Measurements from ENCODE around the gene SHKBP1. TPM values are rescaled to one million over a fixed set of nuclear protein-coding genes. Genes with fewer than 3 reads are reported as not detected.

Gene SHKBP1
- total and polyA plus RNA-seq, 3 experiments from 2014 or later: 103 to 159 (median 104) TPM

DNA sequence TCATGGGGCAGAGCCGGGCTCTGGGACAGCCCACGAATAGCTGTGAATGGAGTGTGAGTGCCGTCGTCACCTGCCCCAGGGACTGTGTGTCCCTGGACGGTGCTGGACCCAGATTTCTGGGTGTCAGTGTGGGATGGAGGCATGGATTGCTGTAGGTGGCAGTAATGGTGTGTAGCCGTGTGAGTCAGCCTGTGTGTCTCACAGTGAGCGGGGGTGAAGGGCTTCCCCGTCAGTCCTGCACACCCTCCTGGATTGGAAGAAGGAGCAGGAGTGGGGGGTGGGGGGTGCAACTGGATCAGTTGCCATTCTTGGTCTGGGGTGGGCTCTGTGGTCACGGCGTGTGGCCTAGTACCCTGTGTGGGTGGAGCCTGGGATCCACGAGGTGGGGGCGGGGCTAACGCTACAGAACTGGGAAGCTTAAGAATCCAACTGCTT is 18.0 kb downstream of the SHKBP1 start:
- ChIA-PET POLR2A (interaction anchor here (0.7 to 1.1 kb wide), 2 partner anchors 15 to 129 kb away, joined by 5 read pairs; partner anchors contain the start of gene BLVRB), CTCF (interaction anchor here (1.8 to 3.4 kb wide), 2 partner anchors 8 to 40 kb away, joined by 4 to 14 read pairs; no protein-coding TSS in a partner anchor)
- peaks cover 23 to 24% of the 10 kb centered on the region in 2 donors for H3K27me3 Mint-ChIP-seq
- Histone ChIP-seq H3K9me3 (ENCODE audit: low read length) (no peaks in the 10 kb centered on the region), H3K4me3 (ENCODE audit: low read length) (no peak overlapping the region), H3K27ac (ENCODE audit: low read depth, low read length) (no peak overlapping the region), H3K36me3 (ENCODE audit: insufficient read depth, low read length) (no peaks in the 10 kb centered on the region), H3K27me3 (ENCODE audit: insufficient read depth, low read length, poor library complexity, severe bottlenecking) (peaks cover 24% of the 10 kb centered on the region), H3K4me1 (ENCODE audit: insufficient read depth, low read length) (peaks cover 25% of the 10 kb centered on the region)
- H3K27ac Mint-ChIP-seq: peak overlapping the region in 4 of 8 donors; percentile 42 to 61 (median 54)
- H3K9me3 Mint-ChIP-seq: no peaks in the 10 kb centered on the region
- DNase-seq: peak in 1 of 5 donors; percentile 39
- H3K4me1 Mint-ChIP-seq: peaks cover 27 to 32% (median 30%) of the 10 kb centered on the region in 3 donors
- peak overlapping the region in 1 of 7 donors; percentile 59 for H3K4me3 Mint-ChIP-seq
- H3K36me3 Mint-ChIP-seq: peaks cover 0 to 15% (median 0%) of the 10 kb centered on the region in 3 donors

DNA sequence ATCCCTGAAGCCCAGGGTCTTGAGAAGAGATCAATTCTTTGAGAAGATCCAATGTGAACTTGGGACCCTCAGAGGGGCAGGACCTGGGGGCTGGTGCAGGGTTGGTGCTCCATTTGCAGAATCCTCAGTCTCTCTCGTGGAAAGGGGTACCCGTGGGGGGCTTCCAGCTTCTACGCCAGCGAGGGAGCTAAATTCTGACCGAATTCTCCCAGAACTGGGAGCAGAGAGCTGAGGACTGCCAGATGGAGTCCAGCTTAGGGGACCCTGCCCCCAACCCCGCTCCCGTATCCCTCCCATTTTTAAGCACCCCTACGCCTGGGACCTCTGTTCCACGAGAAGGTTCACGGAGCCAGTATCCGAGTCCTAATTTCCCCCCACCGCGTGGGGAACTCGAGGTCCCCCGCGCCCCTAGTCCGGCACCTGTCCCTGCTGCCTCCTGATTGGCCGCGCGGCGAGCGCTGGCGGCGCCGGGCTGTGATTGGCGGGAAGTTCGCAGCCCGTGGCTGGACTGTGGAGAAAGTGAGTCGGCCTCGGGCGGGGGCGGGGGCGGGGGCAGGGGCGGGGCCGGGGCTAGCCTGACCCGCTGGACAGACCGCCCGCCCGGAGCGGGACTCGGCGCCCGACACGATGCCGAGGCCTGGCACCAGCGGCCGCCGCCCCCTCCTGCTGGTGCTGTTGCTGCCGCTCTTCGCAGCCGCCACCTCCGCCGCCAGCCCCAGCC is 20.1 kb downstream of the SHKBP1 start:
- Histone ChIP-seq H3K27me3 (ENCODE audit: insufficient read depth, low read length, poor library complexity, severe bottlenecking) (peaks cover 40% of the 10 kb centered on the region), H3K4me3 (ENCODE audit: low read length) (no peak overlapping the region), H3K36me3 (ENCODE audit: insufficient read depth, low read length) (no peaks in the 10 kb centered on the region), H3K9me3 (ENCODE audit: low read length) (no peaks in the 10 kb centered on the region), H3K4me1 (ENCODE audit: insufficient read depth, low read length) (peaks cover 42% of the 10 kb centered on the region), H3K27ac (ENCODE audit: low read depth, low read length) (peak overlapping the region; percentile 51)
- H3K27me3 Mint-ChIP-seq: peaks cover 32 to 35% of the 10 kb centered on the region in 2 donors
- peaks cover 0 to 2% (median 0%) of the 10 kb centered on the region in 3 donors for H3K36me3 Mint-ChIP-seq
- ChIA-PET POLR2A (no interaction called here), CTCF (interaction anchor here (0.8 to 3.4 kb wide), 4 partner anchors 25 to 56 kb away, joined by 3 to 14 read pairs (median 4); no protein-coding TSS in a partner anchor)
- peak in 1 of 5 donors; percentile 43 for DNase-seq
- H3K27ac Mint-ChIP-seq: no peak overlapping the region
- H3K9me3 Mint-ChIP-seq: no peaks in the 10 kb centered on the region
- no peak overlapping the region for H3K4me3 Mint-ChIP-seq
- H3K4me1 Mint-ChIP-seq: peaks cover 38 to 48% (median 41%) of the 10 kb centered on the region in 3 donors

DNA sequence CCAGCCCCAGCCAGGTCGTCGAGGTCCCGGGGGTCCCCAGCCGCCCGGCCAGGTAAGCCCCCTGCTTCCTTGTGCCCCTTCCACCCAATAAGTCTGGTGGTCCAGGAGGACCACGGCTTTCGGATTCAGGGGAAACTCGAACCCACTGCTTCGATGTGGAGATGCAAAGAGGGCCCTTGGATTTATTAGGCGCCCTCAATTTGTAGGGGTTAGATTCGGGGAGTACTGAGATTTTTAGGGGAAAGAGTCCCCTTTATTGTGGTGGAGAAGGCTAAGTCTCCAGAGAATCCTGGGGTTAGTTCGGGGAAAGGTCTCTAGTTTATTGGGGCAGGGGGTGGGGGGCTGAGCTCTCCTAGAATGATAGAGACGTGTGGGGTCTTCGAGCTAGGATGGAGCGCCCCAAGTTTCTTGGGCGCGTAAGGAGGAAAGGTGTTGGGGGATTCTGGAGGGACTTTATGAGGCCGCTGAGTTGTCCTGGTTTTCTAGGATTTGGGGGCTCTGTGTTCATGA is 20.7 kb downstream of the SHKBP1 start:
- Histone ChIP-seq H3K9me3 (ENCODE audit: low read length) (no peaks in the 10 kb centered on the region), H3K4me3 (ENCODE audit: low read length) (peak overlapping the region; percentile 28), H3K36me3 (ENCODE audit: insufficient read depth, low read length) (no peaks in the 10 kb centered on the region), H3K27me3 (ENCODE audit: insufficient read depth, low read length, poor library complexity, severe bottlenecking) (peaks cover 42% of the 10 kb centered on the region), H3K27ac (ENCODE audit: low read depth, low read length) (peak overlapping the region; percentile 51), H3K4me1 (ENCODE audit: insufficient read depth, low read length) (peaks cover 48% of the 10 kb centered on the region)
- ChIA-PET POLR2A (no interaction called here), CTCF (interaction anchor here (1.5 kb wide), 1 partner anchor 71 kb away, joined by 3 read pairs; no protein-coding TSS in a partner anchor)
- Mint-ChIP-seq H3K27ac (peak overlapping the region in 1 of 8 donors; percentile 28), H3K4me1 (peaks cover 40 to 54% (median 44%) of the 10 kb centered on the region in 3 donors), H3K36me3 (no peaks in the 10 kb centered on the region), H3K4me3 (peak overlapping the region in 6 of 7 donors; percentile 10 to 83 (median 51)), H3K9me3 (no peaks in the 10 kb centered on the region), H3K27me3 (peaks cover 32 to 39% of the 10 kb centered on the region in 2 donors)
- peak in 1 of 5 donors; percentile 36 for DNase-seq

DNA sequence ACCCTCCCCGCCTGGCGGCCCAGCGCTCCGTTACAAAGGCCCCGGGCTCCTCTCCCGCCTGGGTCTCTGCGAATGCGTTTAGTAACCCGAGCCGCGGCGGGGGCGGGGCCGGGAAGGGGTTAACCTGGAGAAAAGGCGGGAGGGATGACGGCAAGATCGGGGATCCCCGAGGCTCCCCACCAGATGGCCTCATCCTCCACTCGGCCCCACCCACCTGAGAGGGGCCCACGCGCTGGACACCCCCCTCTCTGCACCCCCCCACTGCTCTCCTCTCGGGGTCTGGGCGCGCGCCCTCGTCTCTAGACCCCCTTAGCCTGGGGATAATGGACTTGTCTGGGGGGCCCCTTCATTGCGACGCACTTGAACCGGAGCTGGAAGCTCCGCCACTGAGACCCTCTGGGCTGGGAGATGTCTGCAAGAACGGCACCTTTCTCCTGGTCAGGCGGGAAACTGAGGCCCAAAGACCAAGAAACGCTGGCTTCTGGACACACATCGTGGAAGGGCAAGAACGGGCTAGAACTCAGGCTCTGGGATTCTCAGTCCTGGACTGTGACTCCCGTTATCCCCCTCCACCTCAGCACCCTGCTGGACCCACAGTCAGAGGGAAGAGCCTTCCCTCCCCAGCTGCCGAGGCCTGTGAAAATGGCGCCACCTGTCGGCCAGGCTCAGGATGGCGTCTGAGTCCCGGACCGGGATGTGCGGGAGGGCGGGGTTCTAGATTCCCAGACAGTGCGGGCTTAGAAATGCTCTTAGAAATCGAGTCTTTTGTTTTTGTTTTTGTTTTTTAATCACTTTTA is 21.6 kb downstream of the SHKBP1 start:
- H3K4me3 Mint-ChIP-seq: peak overlapping the region in 6 of 7 donors; percentile 11 to 57 (median 23)
- POLR2A ChIA-PET: no interaction called here
- H3K4me3 ChIP-seq (ENCODE audit: low read length): no peak overlapping the region
- peaks cover 38 to 39% of the 10 kb centered on the region in 2 donors for H3K27me3 Mint-ChIP-seq
- H3K4me1 Mint-ChIP-seq: peaks cover 48 to 63% (median 50%) of the 10 kb centered on the region in 3 donors
- H3K27ac Mint-ChIP-seq: peak overlapping the region in 4 of 8 donors; percentile 6 to 66 (median 34)
- H3K4me1 ChIP-seq (ENCODE audit: insufficient read depth, low read length): peaks cover 56% of the 10 kb centered on the region
- H3K27ac ChIP-seq (ENCODE audit: low read depth, low read length): no peak overlapping the region
- DNase-seq: peak; percentile 72 to 86 (median 81)
- H3K36me3 ChIP-seq (ENCODE audit: insufficient read depth, low read length): no peaks in the 10 kb centered on the region
- peaks cover 42% of the 10 kb centered on the region for H3K27me3 ChIP-seq (ENCODE audit: insufficient read depth, low read length, poor library complexity, severe bottlenecking)
- no peaks in the 10 kb centered on the region for H3K9me3 ChIP-seq (ENCODE audit: low read length)
- no peaks in the 10 kb centered on the region for H3K36me3 Mint-ChIP-seq
- CTCF ChIA-PET: interaction anchor here (0.7 to 10.1 kb wide), 9 partner anchors 10 to 293 kb away, joined by 3 to 98 read pairs (median 4); no protein-coding TSS in a partner anchor
- no peaks in the 10 kb centered on the region for H3K9me3 Mint-ChIP-seq

DNA sequence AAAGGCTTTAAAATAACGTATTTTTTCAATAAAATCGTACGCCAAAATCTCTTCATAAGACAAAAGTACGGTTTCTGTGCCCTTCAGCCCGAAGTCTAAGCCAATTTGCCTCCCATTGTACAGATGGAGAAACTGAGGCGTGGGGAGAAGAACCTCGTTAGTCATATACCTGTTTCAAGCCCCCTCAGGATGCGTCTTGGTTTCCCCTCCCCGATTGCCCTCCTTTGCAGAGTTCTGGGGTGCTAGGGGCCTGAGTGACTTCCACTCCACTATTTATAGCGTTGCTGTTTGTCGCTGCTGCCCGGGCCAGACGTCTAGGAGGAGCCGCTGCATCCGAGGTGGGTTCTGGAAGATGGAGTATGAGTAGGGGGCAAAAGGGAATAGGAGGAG is 22.2 kb downstream of the SHKBP1 start:
- Mint-ChIP-seq H3K4me3 (peak overlapping the region in 3 of 7 donors; percentile 11 to 26 (median 14)), H3K36me3 (no peaks in the 10 kb centered on the region), H3K27ac (peak overlapping the region in 2 of 8 donors; percentile 37 to 66), H3K9me3 (no peaks in the 10 kb centered on the region), H3K27me3 (peaks cover 38 to 39% of the 10 kb centered on the region in 2 donors), H3K4me1 (peaks cover 54 to 69% (median 56%) of the 10 kb centered on the region in 3 donors)
- Histone ChIP-seq H3K4me1 (ENCODE audit: insufficient read depth, low read length) (peaks cover 62% of the 10 kb centered on the region), H3K27ac (ENCODE audit: low read depth, low read length) (no peak overlapping the region), H3K4me3 (ENCODE audit: low read length) (no peak overlapping the region), H3K9me3 (ENCODE audit: low read length) (no peaks in the 10 kb centered on the region), H3K27me3 (ENCODE audit: insufficient read depth, low read length, poor library complexity, severe bottlenecking) (peaks cover 42% of the 10 kb centered on the region), H3K36me3 (ENCODE audit: insufficient read depth, low read length) (no peaks in the 10 kb centered on the region)
- CTCF ChIA-PET: interaction anchor here (0.7 to 10.1 kb wide), 11 partner anchors 11 to 294 kb away, joined by 3 to 98 read pairs (median 4); partner anchors contain the start of gene BLVRB
- POLR2A ChIA-PET: interaction anchor here (1.5 kb wide), 1 partner anchor 11 kb away, joined by 7 read pairs; no protein-coding TSS in a partner anchor
- DNase-seq: peak in 1 of 5 donors; percentile 37

DNA sequence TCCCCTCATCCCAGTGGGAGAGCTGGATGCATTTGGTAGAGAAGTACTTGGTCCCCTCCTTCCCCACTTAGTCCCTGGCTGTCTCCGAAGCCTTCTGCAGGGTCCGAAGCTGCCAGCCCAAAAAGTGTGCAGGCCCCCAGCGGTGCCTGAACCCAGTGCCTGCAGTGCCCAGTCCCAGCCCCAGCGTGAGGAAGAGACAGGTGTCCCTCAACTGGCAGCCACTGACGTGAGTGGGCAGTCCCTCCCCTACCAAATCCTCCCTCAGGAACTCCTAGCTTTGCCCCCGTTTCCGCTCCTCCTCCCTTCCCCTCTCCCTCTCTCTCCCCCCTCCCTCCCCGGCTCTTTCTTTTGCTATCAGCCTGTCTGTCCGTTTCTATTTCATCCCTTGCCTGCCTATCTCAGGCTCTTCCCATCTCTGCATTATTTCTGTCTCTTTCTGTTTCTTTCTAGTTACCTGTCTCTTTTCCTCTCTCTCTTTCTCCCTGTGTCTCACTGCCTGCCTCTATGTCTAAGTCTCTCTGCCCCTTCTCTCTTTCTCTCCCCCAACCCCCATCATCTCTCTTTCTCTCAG is 22.7 kb downstream of the SHKBP1 start:
- CTCF ChIA-PET: interaction anchor here (0.8 to 10.1 kb wide), 10 partner anchors 11 to 294 kb away, joined by 3 to 98 read pairs (median 4); partner anchors contain the start of gene BLVRB
- H3K4me1 ChIP-seq (ENCODE audit: insufficient read depth, low read length): peaks cover 63% of the 10 kb centered on the region
- peak overlapping the region; percentile 24 for H3K27ac ChIP-seq (ENCODE audit: low read depth, low read length)
- no peak overlapping the region for H3K4me3 ChIP-seq (ENCODE audit: low read length)
- peaks cover 42% of the 10 kb centered on the region for H3K27me3 ChIP-seq (ENCODE audit: insufficient read depth, low read length, poor library complexity, severe bottlenecking)
- H3K36me3 ChIP-seq (ENCODE audit: insufficient read depth, low read length): no peaks in the 10 kb centered on the region
- Mint-ChIP-seq H3K9me3 (no peaks in the 10 kb centered on the region), H3K27ac (peak overlapping the region in 5 of 8 donors; percentile 6 to 66 (median 35)), H3K27me3 (peaks cover 39 to 40% of the 10 kb centered on the region in 2 donors), H3K4me1 (peaks cover 55 to 69% (median 56%) of the 10 kb centered on the region in 3 donors), H3K36me3 (no peaks in the 10 kb centered on the region), H3K4me3 (peak overlapping the region in 5 of 7 donors; percentile 19 to 80 (median 55))
- no peaks in the 10 kb centered on the region for H3K9me3 ChIP-seq (ENCODE audit: low read length)
- POLR2A ChIA-PET: interaction anchor here (1.5 kb wide), 1 partner anchor 11 kb away, joined by 7 read pairs; no protein-coding TSS in a partner anchor
- DNase-seq: peak in 2 of 5 donors; percentile 29 to 49
